ENCODE results near the gene HOXA9.

- no peak for TF ChIP-seq CTCF (IDR thresholded peaks at IDR 0.05)
- no peak for TF ChIP-seq POLR2A (IDR thresholded peaks at IDR 0.05)
- no peak for TF ChIP-seq POLR2AphosphoS5 (IDR thresholded peaks at IDR 0.05)
These were observed 25.0 kb downstream of the HOXA9 start for GRCh38 chr7:27140126-27140857.
